NCI-H226 (cell line): ENCODE measurements around the gene PRKCZ.

Experiments
- DNase-seq: peaks from one replicate; pipeline ENCODE4 v3.0.0-alpha.2; 2015

The PRKCZ gene

GRCh38 chr1:2124446-2125198 is 74.4 kb downstream of the PRKCZ start:
- no peak for DNase-seq

DNA sequence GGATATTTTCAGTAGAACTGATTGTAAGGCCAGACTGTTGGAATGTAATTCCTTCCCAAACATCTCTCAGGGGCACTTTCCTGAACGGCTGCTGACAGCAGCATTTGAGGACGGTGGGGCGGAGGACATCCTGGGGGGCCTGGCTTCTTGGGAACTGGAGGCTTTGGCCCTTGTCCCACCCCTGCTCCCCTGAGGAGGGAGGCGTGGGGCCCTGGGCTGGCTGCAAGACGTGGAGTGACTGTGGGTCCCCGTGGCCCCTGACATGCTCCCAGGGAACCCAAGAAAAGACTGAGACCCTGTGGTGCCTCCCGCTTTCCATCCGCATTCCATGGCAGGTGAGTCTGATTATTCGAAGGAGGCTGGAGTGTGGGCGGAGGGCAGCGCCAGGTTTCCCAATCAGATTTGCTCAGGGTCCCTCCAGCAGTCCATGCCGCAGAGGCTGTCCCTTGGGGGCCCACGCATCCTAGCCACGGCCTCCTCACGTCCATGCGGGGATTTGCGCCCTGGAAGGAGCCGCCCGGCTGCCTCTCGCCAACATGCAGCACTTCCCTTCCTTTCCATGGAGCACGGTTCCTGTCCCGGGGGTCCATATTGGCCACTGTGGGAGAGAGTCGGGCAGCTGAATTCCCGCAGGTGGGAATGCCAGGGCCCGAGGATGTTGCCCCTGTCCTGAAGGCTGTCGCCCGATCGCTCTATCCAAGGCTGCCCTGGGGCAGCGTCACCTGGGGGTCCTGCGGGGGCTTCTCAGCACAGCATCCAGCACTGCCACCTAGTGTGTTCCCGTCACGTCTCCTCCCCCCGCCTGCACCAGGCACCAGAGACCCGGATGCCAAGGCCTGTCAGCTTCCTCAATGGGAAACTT is 75.4 kb downstream of the PRKCZ start:
- DNase-seq: no peak

DNA sequence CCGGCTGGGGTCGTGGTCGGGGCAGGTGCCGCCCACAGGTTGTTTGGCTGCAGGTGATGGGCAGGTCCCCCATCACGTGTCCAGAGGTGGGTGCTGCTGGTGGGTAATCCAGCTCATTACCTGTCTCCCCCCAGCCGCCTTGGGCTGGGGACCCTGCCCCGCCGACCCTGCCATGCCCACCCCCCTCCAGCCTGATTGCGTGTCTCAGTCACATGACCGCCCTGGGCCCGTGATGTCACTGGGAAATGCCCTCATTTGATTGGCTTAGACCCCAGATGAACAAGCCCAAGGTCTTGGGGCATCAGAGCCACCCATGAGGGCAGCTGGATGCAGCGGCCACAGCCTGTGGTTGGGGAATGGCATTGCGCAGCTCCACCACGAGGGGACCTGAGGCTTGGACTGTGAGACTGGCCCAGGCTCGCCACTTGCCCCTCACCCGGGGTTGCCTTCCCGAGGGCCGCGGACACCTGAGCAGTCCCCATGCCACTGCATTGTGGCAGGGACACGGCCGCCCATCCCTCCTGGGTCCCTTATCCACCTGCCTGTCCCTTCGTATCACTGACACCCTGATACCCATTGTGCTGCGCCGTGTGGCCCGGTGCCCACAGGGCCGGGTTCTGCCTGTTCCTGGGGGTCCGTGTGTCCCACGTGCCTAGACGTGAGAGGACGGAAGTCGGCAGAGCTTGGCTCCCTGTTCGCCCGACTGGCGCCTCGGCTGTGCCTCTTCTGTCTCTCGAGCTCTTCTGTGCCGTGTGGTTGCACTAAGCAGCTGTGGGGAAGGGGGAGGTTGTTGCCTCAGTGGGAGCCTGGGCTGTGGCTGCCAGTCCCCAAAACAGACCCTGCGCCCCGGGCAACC is 76.3 kb downstream of the PRKCZ start:
- DNase-seq: no peak

DNA sequence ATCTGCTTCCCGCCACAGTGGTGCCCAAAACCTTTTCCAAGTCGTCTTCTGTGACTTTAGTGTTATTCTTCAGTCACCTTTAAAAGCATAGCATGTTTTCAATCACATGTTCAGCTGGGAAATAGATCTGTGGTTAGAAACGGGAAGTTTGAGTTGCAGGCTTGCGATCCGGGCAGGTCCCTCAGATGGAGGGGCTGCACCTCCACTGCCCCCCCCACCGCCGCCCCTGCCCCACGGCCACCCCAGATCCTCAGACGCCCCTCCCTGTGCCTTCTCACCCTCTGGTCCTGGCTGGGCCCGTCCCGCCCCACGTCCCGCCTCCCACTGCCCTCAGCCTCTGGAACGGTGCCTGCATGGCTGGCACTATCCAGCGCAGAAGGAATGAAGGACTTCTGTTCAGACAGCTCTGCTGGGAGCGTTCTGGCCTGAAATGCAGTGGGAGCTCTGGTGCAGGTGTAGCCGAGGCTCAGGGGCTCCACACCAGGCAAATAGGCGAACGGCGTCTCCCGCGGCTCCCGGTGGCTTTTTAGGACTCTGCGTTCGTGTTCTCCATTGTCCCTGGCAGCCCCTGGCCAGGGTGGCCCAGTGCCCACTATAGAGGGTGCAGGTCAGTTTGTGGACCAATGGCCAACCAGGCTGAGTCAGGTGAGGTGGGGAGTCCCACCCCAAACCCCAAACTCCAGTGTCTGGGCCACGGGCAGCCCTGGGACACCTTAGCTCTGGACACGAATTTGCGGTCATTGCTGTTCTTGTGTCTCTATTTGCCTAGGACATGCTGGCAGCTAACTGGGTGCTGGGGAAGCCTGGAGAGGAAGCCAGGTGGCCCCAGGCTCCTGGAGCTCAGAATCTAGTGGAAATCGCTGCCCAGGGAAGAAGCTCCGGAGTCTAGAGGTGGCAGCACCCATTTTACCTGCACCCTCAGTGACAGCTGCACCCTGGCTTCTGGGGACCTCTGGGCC is 77.3 kb downstream of the PRKCZ start:
- no peak for DNase-seq

GRCh38 chr1:2128189-2128901 is 78.1 kb downstream of the PRKCZ start:
- no peak for DNase-seq

DNA sequence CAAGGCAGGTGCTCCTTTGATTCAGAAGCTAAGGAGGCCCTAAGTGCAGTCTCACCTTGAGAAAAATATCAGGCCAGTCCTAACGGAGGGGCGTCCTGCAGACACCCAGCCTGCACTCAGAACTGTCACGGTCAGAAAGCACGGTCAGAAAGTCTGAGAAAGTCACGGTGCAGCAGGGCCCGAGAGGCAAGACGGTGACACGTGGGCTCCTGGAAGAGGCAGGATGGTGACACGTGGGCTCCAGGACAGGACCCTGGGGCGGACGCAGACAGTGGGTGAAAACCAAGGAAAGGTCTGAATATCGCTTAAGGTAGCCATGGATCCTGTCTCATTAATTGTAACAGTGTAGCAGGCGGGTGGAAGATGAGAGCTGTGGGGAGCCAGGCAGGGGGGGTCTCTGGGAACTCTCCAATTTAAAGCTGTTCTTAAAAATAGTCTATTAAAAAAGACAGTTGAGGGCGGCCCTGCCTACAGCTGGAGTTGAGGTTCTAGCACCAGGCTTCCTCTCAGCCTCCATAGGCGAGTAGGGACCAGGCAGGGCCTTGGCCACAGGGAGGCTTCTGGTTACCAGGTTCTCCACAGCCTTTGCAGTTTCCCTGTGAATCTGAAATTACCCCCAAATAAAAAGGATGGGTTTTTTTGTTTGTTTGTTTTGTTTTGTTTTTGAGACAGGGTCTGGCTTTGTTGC is 79.2 kb downstream of the PRKCZ start:
- no peak for DNase-seq

GRCh38 chr1:2130156-2130555 is 79.9 kb downstream of the PRKCZ start:
- DNase-seq: no peak

GRCh38 chr1:2130871-2131289 is 80.7 kb downstream of the PRKCZ start:
- no peak for DNase-seq

DNA sequence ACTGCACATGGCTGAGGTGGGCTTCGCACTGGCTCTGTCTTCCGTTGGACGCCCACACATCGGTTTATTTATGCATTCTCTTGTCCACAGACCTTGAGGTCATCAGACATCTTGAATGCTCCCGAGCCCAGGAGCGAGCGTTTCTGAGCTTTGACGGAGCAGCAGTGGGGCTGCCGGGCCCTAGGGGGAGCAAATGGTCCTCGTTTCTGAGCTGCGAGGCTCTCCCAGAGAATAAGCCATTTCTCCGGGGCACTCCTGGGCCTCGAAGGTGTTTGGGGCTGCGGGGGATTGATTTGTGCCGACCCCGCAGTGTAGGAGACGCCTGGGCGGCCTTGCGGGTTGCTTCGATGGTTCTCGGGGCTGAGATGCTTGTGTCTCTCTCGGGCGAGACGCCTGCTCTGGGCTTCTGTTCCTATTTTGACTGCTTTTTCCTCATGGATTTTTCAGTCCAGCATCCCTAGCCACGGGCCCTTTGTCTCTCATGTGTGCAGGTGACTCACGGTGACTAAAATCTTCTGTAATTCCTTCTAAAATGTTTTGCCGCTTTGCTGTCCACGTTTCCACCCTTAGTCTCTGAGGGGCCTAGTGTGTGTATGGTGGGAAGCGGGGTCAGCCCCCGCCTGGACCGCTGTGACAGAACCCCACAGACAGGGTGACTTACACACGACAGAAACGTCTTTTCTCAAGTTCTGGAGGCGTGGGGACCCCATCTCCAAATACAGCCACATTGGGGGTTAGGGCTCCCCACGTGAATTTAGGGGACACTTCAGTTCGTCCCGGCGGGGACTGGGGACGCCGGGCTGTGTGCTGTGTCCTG is 82.2 kb downstream of the PRKCZ start:
- no peak for DNase-seq

GRCh38 chr1:2133039-2133878 is 83.0 kb downstream of the PRKCZ start:
- peak; percentile 90 for DNase-seq

- no peak for DNase-seq
Measured at GRCh38 chr1:2133879-2134215, 83.6 kb downstream of the PRKCZ start.

DNA sequence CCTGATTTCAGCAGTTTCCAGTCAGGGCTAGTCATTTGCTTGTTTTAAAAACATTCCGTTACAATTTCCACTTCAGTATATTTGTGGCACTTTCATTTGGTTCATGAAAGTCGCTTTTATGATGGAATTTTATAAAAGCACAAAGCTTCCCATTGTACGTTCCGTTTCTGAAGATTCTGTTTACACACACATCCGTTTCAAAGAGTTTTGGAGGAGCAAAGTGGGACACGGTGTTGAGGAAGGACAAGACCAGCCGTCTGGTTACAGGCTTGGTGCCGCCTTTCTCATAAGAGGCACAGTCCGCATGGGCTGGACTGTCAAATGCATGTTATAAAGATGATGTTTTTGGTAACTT is 84.0 kb downstream of the PRKCZ start:
- DNase-seq: no peak

GRCh38 chr1:2134621-2135307 is 84.6 kb downstream of the PRKCZ start:
- DNase-seq: no peak

- DNase-seq: peak; percentile 60
Measured at GRCh38 chr1:2135441-2135841, 85.2 kb downstream of the PRKCZ start.

DNA sequence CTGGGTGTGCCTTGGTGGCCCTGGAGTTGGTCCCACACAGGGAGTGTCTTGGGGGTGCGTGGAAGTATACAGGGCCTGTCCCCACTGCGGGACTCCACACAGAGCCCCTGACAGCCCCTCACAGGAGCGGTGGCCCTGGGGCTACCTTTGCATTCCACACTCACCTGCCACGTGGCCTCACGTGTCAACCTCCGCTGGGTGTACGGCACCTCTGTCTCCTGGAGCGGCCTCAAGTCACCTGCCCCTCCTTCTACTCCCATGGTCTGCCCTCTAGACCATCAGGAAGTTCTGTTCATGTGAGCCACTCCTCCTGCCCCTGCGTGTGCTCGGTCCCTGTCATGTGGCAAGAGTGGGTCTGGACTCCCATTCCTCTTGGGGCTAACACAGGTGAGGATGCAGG is 85.7 kb downstream of the PRKCZ start:
- DNase-seq: no peak

- DNase-seq: no peak
Measured at GRCh38 chr1:2136386-2137235, 86.4 kb downstream of the PRKCZ start.
